Ovary (tissue), 9 donors: ENCODE results near the gene VCL. TPM values are rescaled to one million over a fixed set of nuclear protein-coding genes. Genes with fewer than 3 reads are reported as not detected.

Experiments used
- DNase-seq, 5 donors: peaks; one replicate each; pipeline ENCODE4 v3.0.0-alpha.2; 2019 to 2020
- H3K27ac ChIP-seq, 2 donors: fragments of 200-600 bp; one replicate each; pipeline versions ENCODE4 v1.5.1 to v1.8.0; 2019 to 2022
- H3K27me3 ChIP-seq: fragments of 200-600 bp; one replicate; pipeline ENCODE4 v1.8.0; 2022
- H3K36me3 ChIP-seq: fragments of 200-600 bp; sonication (generic); one replicate; pipeline ENCODE4 v1.5.1; 2019
- H3K4me1 ChIP-seq: one replicate; pipeline ENCODE4 v1.8.1; 2013; ENCODE audit warnings: mild to moderate bottlenecking, moderate library complexity; ENCODE audit not compliant: insufficient read depth
- H3K4me3 ChIP-seq: fragments of 200-600 bp; sonication (generic); one replicate; pipeline ENCODE4 v1.5.1; 2017
- H3K9me3 ChIP-seq, 2 donors: fragments of 200-600 bp in 1 of 2; sonication (generic) in 1 of 2; one replicate each; pipeline versions ENCODE4 v1.5.1 to v1.8.1; 2013 to 2019; ENCODE audit warnings: mild to moderate bottlenecking in 1 of 2, moderate library complexity in 1 of 2
- CTCF ChIP-seq, 3 donors: fragments of 450-650 bp in 2 of 3; fragments of 200-600 bp in 1 of 3; IDR thresholded peaks; one replicate each; pipeline versions ENCODE4 v1.5.1 to v1.8.0; 2016 to 2022; ENCODE audit warnings: antibody characterized with exemption in 3 of 3, mild to moderate bottlenecking in 1 of 3
- EP300 ChIP-seq: sonication (generic); formaldehyde crosslinking; IDR thresholded peaks from one replicate; pipeline ENCODE4 v1.6.1; 2017; ENCODE audit warnings: antibody characterized with exemption
- POLR2A ChIP-seq: fragments of 450-650 bp; IDR thresholded peaks from one replicate; pipeline ENCODE4 v1.6.1; 2017; ENCODE audit warnings: antibody characterized with exemption, mild to moderate bottlenecking, moderate library complexity
- WGBS, 3 donors: extraction: QIAGEN DNeasy Blood & Tissue Kit in 1 of 3; methylation state at CpG; one replicate each; pipeline versions ENCODE4 v1.1.5 to v1.1.7; 2013 to 2017; 5-methylcytosine and 5-hydroxymethylcytosine counted together
- intact Hi-C, 4 donors: fragments of 100-400 bp; cut with DNase I; formaldehyde crosslinking; loops; one replicate each; pipeline versions ENCODE4 v1.11.0 to v1.15.1; 2022 to 2023
- polyA plus RNA-seq, 2 donors: library from polyadenylated mRNA; stranded (reverse); fragments of 200-250 nt in 1 of 2; fragments of 350-450 nt in 1 of 2; fragmentation: Illumina TruSeq in 1 of 2; extraction: RNeasy Lipid Tissue Mini Kit (QIAGEN cat#74804) in 1 of 2; gene quantifications; one replicate each; pipeline ENCODE4 v1.2.3, GENCODE V29; 2013 to 2014
- total RNA-seq, 7 donors: library from RNA; depleted of rRNA in 2 of 7; stranded (reverse); fragments of >200 nt in 2 of 7; fragmentation: NEBNext Ultra II Directional in 3 of 7; extraction: Animal tissue kit (Norgen Biotek cat#: 25700) in 3 of 7; gene quantifications; one replicate each; pipeline versions ENCODE4 v1.1.0 to v1.2.4, GENCODE V29; 2016 to 2023
- donor health status: DM: no; HTN: no; CAD: no; lungs with moderate emphysema.
- donor health status: DM: no; HTN: no; CAD: no.
- donor health status: Bipolar disorder and iron deficiency.
- donor health status: DM: yes; HTN: yes; CAD: no.
- donor health status: DM: no; HTN: no; CAD: no.
- donor health status: DM: yes; HTN: yes; CAD: no.

Gene VCL
- total and polyA plus RNA-seq, 9 donors = 43.3 to 189 (median 114) TPM

GRCh38 chr10:73965890-73966768, 31.8 kb upstream of the VCL start:
- H3K36me3 ChIP-seq = no peaks in the 10 kb centered on the region
- intact Hi-C loops = no loop called here
- no peaks in the 10 kb centered on the region for H3K27me3 ChIP-seq
- WGBS, 3 donors = 2 to 8% (median 3%) methylated on average over 16 of the region's 16 CpGs
- H3K4me1 ChIP-seq = peaks cover 17% of the 10 kb centered on the region
- no peak overlapping the region for H3K4me3 ChIP-seq
- peak overlapping the region; percentile 34 to 46 for H3K27ac ChIP-seq
- DNase-seq = peak; percentile 60 to 79 (median 66)
- TF ChIP-seq POLR2A (no peak), EP300 (no peak), CTCF (IDR thresholded peaks at IDR 0.05) (no peak)
- H3K9me3 ChIP-seq = no peaks in the 10 kb centered on the region

- Histone ChIP-seq H3K27ac (no peak overlapping the region), H3K27me3 (no peaks in the 10 kb centered on the region), H3K9me3 (no peaks in the 10 kb centered on the region), H3K4me1 (peaks cover 17% of the 10 kb centered on the region), H3K4me3 (no peak overlapping the region), H3K36me3 (no peaks in the 10 kb centered on the region)
- intact Hi-C loops = no loop called here
- TF ChIP-seq CTCF (IDR thresholded peaks at IDR 0.05) (no peak), POLR2A (no peak), EP300 (no peak)
- DNase-seq = no peak
- 90 to 91% (median 91%) methylated on average over 4 of the region's 4 CpGs for WGBS, 3 donors
These were observed 30.9 kb upstream of the VCL start for GRCh38 chr10:73967022-73967429.

GRCh38 chr10:73967544-73967943, 30.4 kb upstream of the VCL start:
- TF ChIP-seq CTCF (IDR thresholded peaks at IDR 0.05) (no peak), EP300 (no peak), POLR2A (no peak)
- 79 to 87% (median 84%) methylated on average over 5 of the region's 5 CpGs for WGBS, 3 donors
- intact Hi-C loops = no loop called here
- Histone ChIP-seq H3K9me3 (no peaks in the 10 kb centered on the region), H3K4me1 (peaks cover 17% of the 10 kb centered on the region), H3K4me3 (no peak overlapping the region), H3K27me3 (no peaks in the 10 kb centered on the region), H3K36me3 (no peaks in the 10 kb centered on the region), H3K27ac (no peak overlapping the region)
- no peak for DNase-seq

GRCh38 chr10:73968098-73968521, 29.8 kb upstream of the VCL start:
- H3K36me3 ChIP-seq = no peaks in the 10 kb centered on the region
- H3K9me3 ChIP-seq = no peaks in the 10 kb centered on the region
- no peak for TF ChIP-seq POLR2A
- TF ChIP-seq EP300 = no peak
- TF ChIP-seq CTCF (IDR thresholded peaks at IDR 0.05) = no peak
- H3K4me3 ChIP-seq = no peak overlapping the region
- peaks cover 17% of the 10 kb centered on the region for H3K4me1 ChIP-seq
- WGBS, 3 donors = 12 to 16% (median 16%) methylated on average over 6 of the region's 6 CpGs
- intact Hi-C loops = no loop called here
- H3K27me3 ChIP-seq = no peaks in the 10 kb centered on the region
- H3K27ac ChIP-seq = no peak overlapping the region
- no peak for DNase-seq
